Fibroblast of lung (primary cell): ENCODE measurements around the gene THAP2.

Experiments
- CTCF ChIP-seq, 2 donors: IDR thresholded peaks in 1 of 2; conservative IDR thresholded peaks in 1 of 2; 1 replicate in 1 of 2; 2 replicates in 1 of 2; pipeline ENCODE4 v1.5.1; 2011 to 2012; ENCODE audit warnings: low read length in 2 of 2, control low read depth in 1 of 2, inconsistent platforms in 1 of 2, low read depth in 1 of 2, mild to moderate bottlenecking in 1 of 2
- EZH2 ChIP-seq: IDR thresholded peaks from 2 replicates; pipeline ENCODE4 v1.5.1; 2012; ENCODE audit warnings: low read length, control low read depth, mild to moderate bottlenecking; ENCODE audit errors: missing control alignments

DNA sequence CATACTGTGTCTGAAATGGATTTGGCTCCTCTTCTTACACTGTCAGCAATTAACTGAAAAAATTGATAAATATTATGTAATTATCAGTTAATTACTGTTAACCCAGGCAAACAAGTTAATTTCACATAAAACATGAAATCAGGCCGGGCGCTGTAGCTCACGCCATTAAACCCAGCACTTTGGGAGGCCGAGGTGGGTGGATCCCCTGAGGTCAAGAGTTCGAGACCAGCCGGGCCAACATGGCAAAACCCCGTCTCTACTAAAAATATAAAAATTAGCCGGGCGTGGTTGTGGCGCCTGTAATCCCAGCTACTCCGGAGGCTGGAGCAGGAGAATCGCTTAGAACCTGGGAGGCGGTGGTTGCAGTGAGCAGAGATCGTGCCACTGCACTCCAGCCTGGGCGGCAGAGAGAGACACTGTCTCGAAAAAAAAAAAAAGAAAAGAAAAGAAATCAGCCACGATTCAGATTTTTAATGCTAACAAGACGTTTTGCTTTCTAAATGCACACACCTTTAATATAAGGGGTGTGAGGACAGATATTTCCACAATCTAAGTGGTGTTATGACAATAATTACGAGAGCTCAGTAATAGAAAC lies 21.3 kb downstream of the THAP2 start:
- TF ChIP-seq CTCF (conservative IDR thresholded peaks at IDR 0.05 in 1 of 2, IDR thresholded peaks at IDR 0.05 in 1 of 2; ENCODE audit: low read depth in 1 of 2, low read length in 2 of 2) (no peak), EZH2 (no peak)
